Measurements from ENCODE around the gene AGBL1. TPM values are rescaled to one million over a fixed set of nuclear protein-coding genes. Genes with fewer than 3 reads are reported as not detected.

Gene AGBL1
- total and polyA plus RNA-seq, 8 donors: under 0.01 to 0.18 TPM; not detected in 6

DNA sequence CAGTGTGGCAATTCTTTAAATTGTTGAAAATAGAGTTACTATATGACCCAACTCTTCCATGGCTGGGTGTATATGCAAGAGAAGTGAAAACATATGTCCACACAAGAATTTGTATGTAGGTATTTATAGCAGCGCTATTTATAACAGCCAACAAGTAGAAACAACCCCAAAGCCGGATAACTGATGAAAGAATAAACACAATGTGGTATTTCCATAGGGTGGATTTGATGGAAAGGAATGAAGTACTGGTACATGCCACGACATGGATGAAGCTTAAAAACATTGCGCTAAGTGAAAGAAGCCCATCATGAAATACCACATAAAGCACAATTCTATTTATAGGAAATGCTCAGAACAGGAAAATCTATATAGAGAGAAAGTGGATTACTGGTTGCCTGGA, 554.5 kb downstream of the AGBL1 start:
- H3K27me3 ChIP-seq: no peaks in the 10 kb centered on the region
- DNase-seq: no peak
- no peak overlapping the region for H3K27ac ChIP-seq
- H3K4me3 ChIP-seq: no peak overlapping the region
- WGBS, 5 donors: 78 to 86% (median 84%) methylated on average over 4 of the region's 4 CpGs
- intact Hi-C loops (cut with DNase I; ENCODE audit: low total_unique reads): no loop called here
- H3K9me3 ChIP-seq: no peaks in the 10 kb centered on the region
- no peaks in the 10 kb centered on the region for H3K4me1 ChIP-seq
- H3K36me3 ChIP-seq: no peaks in the 10 kb centered on the region
- TF ChIP-seq EP300 (IDR thresholded peaks at IDR 0.05) (no peak), POLR2A (IDR thresholded peaks at IDR 0.05) (no peak), POLR2AphosphoS5 (IDR thresholded peaks at IDR 0.05) (no peak), CTCF (IDR thresholded peaks at IDR 0.05) (no peak)

- H3K36me3 ChIP-seq: no peaks in the 10 kb centered on the region
- no peak for DNase-seq
- no peaks in the 10 kb centered on the region for H3K27me3 ChIP-seq
- H3K27ac ChIP-seq: no peak overlapping the region
- WGBS, 5 donors: 45 to 57% (median 48%) methylated on average over 2 of the region's 2 CpGs
- TF ChIP-seq POLR2A (IDR thresholded peaks at IDR 0.05): no peak
- no peak for TF ChIP-seq CTCF (IDR thresholded peaks at IDR 0.05)
- TF ChIP-seq EP300 (IDR thresholded peaks at IDR 0.05): no peak
- no peak for TF ChIP-seq POLR2AphosphoS5 (IDR thresholded peaks at IDR 0.05)
- no peaks in the 10 kb centered on the region for H3K4me1 ChIP-seq
- H3K9me3 ChIP-seq: no peaks in the 10 kb centered on the region
- intact Hi-C loops (cut with DNase I; ENCODE audit: low total_unique reads): no loop called here
- H3K4me3 ChIP-seq: no peak overlapping the region
These were observed 555.4 kb downstream of the AGBL1 start for GRCh38 chr15:86634992-86635638.

DNA sequence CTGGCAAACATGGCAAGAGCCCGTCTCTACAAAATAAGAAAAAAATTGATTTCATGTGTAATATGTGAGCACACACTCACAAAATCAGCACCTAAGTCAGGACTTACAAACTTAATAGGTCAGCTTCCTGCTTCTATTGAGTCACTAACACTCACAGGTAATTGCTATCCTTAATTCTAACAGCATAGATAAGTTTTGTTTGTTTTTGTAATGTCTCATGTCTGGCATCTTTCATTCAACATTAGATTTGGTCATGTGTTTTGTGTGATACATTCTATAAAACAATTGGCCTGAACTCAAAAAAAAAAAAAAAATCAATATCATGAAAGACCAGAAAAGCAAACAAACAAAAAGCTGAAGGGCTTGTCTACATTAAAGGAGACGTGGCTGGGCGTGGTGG, 564.7 kb downstream of the AGBL1 start:
- Histone ChIP-seq H3K36me3 (no peaks in the 10 kb centered on the region), H3K27ac (no peak overlapping the region), H3K4me1 (no peaks in the 10 kb centered on the region), H3K9me3 (no peaks in the 10 kb centered on the region), H3K4me3 (no peak overlapping the region), H3K27me3 (no peaks in the 10 kb centered on the region)
- intact Hi-C loops (cut with DNase I; ENCODE audit: low total_unique reads): no loop called here
- no peak for DNase-seq
- TF ChIP-seq POLR2A (IDR thresholded peaks at IDR 0.05): no peak
- no peak for TF ChIP-seq EP300 (IDR thresholded peaks at IDR 0.05)
- no peak for TF ChIP-seq POLR2AphosphoS5 (IDR thresholded peaks at IDR 0.05)
- no peak for TF ChIP-seq CTCF (IDR thresholded peaks at IDR 0.05)
- WGBS, 5 donors: 44 to 74% (median 53%) methylated on average over 3 of the region's 3 CpGs

DNA sequence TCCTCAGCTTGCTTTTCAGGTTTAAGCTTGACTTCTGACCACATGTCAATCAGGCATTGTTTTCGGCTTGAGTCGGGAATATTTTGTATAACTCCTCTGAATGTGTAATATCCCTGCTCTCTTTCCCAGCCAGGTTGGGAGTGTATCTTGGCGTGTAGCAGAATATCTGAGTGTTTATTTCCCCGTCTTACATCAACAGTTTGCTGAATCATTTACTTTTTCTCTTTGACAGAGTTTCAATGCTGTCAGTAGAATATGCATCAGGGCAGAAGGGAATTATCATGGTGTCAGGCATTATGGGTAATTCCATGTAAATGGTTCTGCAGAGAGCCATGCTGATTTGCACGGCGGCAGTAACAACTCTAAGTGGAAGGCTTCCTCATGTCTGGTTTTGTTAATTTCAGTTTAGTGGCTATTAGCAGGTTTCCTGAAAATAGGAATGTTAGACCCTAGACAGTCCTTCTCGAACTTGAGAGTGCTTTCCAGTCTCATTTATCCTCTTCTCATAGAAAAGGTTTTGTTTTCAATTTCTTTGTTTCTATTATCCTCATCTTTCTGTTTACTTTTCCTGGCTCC, 566.3 kb downstream of the AGBL1 start:
- WGBS, 5 donors: 54 to 60% (median 55%) methylated on average over 7 of the region's 7 CpGs
- TF ChIP-seq POLR2AphosphoS5 (IDR thresholded peaks at IDR 0.05) (no peak), CTCF (IDR thresholded peaks at IDR 0.05) (no peak), POLR2A (IDR thresholded peaks at IDR 0.05) (no peak), EP300 (IDR thresholded peaks at IDR 0.05) (no peak)
- Histone ChIP-seq H3K4me1 (no peaks in the 10 kb centered on the region), H3K4me3 (no peak overlapping the region), H3K9me3 (no peaks in the 10 kb centered on the region), H3K27ac (no peak overlapping the region), H3K36me3 (no peaks in the 10 kb centered on the region), H3K27me3 (no peaks in the 10 kb centered on the region)
- peak in 1 of 2 donors; percentile 7 for DNase-seq
- intact Hi-C loops (cut with DNase I; ENCODE audit: low total_unique reads): no loop called here
